Neural crest cell (in vitro differentiated cells): ENCODE results near the gene ZNF500. TPM values are rescaled to one million over a fixed set of nuclear protein-coding genes. Genes with fewer than 3 reads are reported as not detected.

Experiments
- DNase-seq: peaks from one replicate; pipeline ENCODE4 v3.0.0; 2021; ENCODE audit warnings: low read depth, mixed read lengths, low spot score
- H3K27ac Mint-ChIP-seq: one replicate; pipeline ENCODE4 v1.8.0; 2021; ENCODE audit warnings: mild to moderate bottlenecking, mixed read lengths; ENCODE audit not compliant: unreplicated experiment
- H3K27me3 Mint-ChIP-seq: 2 replicates; pipeline ENCODE4 v1.8.0; 2021; ENCODE audit warnings: low read depth, mild to moderate bottlenecking, mixed read lengths
- H3K36me3 Mint-ChIP-seq: 2 replicates; pipeline ENCODE4 v1.8.0; 2021; ENCODE audit warnings: low read depth, mild to moderate bottlenecking, mixed read lengths
- H3K4me1 Mint-ChIP-seq: 2 replicates; pipeline ENCODE4 v1.8.0; 2021; ENCODE audit warnings: mixed read lengths
- H3K4me3 Mint-ChIP-seq: one replicate; pipeline ENCODE4 v1.8.0; 2021; ENCODE audit warnings: mild to moderate bottlenecking, mixed read lengths
- H3K9me3 Mint-ChIP-seq: 2 replicates; pipeline ENCODE4 v1.8.0; 2021; ENCODE audit warnings: mixed read lengths
- total RNA-seq: library from RNA; stranded (reverse); gene quantifications from 2 replicates; pipeline ENCODE4 v1.2.1, GENCODE V29; 2021
- TF ChIP-seq, protein P1 (sequence below): fragments of 200-600 bp; sonication (generic); conservative IDR thresholded peaks from 2 replicates; pipeline ENCODE4 v1.5.0; 2021; ENCODE audit warnings: antibody characterized with exemption, mild to moderate bottlenecking

The ZNF500 gene
- total RNA-seq, 1 donor from 2014 or later = 21.1 TPM

DNA sequence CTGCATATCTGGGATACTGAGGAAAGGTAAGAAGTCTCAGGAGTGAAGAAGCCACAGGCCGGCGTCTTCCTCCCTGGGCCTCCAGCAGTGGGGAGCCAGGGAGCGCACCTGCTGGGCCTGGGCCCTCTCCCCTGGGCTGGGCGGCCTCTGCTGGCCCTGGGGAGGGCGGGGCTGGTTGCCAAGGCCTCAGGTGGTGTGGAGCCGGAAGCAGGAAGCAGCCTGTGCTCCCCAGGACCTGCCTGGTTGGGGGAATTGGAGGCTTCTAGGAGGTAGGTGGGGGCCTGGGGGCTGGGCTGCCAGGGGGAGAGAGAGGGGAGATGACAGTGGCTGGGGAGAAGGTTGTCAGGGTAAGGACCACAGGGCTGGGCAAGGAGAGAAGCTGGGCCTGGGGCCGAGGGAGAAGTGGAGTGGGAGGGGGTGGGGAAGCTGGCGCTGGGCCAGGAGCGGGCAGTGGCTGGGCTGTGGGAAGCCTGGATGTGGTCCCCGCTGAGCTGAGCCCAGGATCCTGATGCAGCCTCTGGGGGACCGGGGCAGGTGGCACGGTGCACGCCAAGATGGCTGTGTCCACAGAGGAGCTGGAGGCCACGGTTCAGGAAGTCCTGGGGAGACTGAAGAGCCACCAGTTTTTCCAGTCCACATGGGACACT is 28.3 kb upstream of the ZNF500 start, which contains the start of gene SMIM22:
TSS of gene SMIM22 (plus strand) at position 189 of the 647 bp plus-strand sequence. CDS start at position 555, 366 bp downstream.
- H3K9me3 Mint-ChIP-seq = no peaks in the 10 kb centered on the region
- no peaks in the 10 kb centered on the region for H3K27me3 Mint-ChIP-seq
- no peak for DNase-seq
- no peaks in the 10 kb centered on the region for H3K36me3 Mint-ChIP-seq
- H3K4me3 Mint-ChIP-seq = no peak within 1 kb of the TSS
- H3K4me1 Mint-ChIP-seq = no peaks in the 10 kb centered on the region
- TF ChIP-seq, protein P1, sequence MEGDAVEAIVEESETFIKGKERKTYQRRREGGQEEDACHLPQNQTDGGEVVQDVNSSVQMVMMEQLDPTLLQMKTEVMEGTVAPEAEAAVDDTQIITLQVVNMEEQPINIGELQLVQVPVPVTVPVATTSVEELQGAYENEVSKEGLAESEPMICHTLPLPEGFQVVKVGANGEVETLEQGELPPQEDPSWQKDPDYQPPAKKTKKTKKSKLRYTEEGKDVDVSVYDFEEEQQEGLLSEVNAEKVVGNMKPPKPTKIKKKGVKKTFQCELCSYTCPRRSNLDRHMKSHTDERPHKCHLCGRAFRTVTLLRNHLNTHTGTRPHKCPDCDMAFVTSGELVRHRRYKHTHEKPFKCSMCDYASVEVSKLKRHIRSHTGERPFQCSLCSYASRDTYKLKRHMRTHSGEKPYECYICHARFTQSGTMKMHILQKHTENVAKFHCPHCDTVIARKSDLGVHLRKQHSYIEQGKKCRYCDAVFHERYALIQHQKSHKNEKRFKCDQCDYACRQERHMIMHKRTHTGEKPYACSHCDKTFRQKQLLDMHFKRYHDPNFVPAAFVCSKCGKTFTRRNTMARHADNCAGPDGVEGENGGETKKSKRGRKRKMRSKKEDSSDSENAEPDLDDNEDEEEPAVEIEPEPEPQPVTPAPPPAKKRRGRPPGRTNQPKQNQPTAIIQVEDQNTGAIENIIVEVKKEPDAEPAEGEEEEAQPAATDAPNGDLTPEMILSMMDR = no peak
- no peak within 1 kb of the TSS for H3K27ac Mint-ChIP-seq

DNA sequence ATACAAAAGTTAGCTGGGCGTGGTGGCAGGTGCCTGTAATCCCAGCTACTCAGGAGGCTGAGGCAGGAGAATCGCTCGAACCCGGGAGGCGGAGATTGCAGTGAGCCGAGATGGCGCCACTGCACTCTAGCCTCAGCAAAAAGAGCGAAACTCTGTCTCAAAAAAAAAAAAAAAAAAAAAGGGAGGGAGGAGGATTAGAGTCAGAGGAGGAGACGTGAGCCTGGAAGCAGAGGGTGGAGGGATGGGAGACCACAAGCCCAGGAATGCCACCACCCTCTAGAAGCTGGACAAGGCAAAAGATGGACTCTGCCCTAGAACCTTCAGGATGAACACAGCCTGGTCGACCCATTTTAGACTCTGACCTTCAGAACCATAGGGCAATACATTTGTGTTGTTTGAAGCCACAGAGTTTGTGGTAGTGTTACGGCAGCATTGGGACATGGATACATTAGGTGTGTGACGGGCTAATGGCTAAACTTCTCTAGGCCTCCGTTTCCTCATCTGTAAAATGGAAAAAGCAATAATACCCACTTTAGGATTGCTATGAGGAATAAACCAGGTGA is 26.1 kb upstream of the ZNF500 start:
- Mint-ChIP-seq H3K4me1 (no peaks in the 10 kb centered on the region), H3K36me3 (no peaks in the 10 kb centered on the region), H3K27me3 (no peaks in the 10 kb centered on the region), H3K4me3 (no peak overlapping the region), H3K27ac (no peak overlapping the region), H3K9me3 (no peaks in the 10 kb centered on the region)
- DNase-seq = no peak
- TF ChIP-seq, protein P1 = no peak

DNA sequence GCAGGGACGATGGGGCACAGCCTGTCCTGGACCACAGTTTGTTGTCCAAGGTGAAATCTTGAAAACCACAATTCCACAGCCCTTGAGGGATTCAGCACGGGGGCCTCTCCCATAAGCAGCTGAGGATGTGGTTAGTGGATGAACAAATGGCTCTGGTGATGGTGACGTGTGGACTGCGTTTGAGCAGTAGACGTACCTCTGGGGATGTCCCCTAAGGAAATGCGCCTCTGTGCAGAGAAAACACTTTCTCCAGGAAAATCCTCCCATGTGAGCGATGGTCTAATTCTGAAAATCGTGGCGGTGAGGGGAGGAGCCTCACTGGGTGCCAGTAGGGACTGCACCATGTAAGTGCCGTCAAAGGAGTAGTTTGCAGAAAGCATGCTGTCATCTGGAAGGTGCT is 23.9 kb upstream of the ZNF500 start:
- no peaks in the 10 kb centered on the region for H3K9me3 Mint-ChIP-seq
- H3K27me3 Mint-ChIP-seq = no peaks in the 10 kb centered on the region
- no peaks in the 10 kb centered on the region for H3K4me1 Mint-ChIP-seq
- H3K36me3 Mint-ChIP-seq = no peaks in the 10 kb centered on the region
- DNase-seq = no peak
- H3K4me3 Mint-ChIP-seq = no peak overlapping the region
- H3K27ac Mint-ChIP-seq = peak overlapping the region; percentile 62
- TF ChIP-seq, protein P1 = no peak

DNA sequence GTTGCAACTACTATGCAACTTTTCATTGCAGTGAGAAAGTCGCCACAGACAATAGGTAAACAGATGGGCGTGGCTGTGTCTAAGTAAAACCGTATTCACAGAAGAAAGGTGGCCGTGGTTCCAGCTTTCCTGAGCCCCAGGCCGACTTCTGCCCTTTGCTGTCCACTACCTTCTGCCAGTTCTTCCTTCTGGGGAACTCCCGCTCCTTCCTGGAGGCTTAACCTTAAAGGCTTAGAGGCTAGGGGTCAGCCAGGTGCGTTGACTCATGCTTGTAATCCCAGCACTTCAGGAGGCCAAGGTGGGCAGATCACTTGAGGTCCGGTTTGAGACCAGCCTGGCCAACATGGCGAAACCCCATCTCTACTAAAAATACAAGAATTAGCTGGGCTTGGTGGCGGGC is 23.3 kb upstream of the ZNF500 start:
- TF ChIP-seq, protein P1 = no peak
- no peaks in the 10 kb centered on the region for H3K27me3 Mint-ChIP-seq
- H3K4me1 Mint-ChIP-seq = no peaks in the 10 kb centered on the region
- no peaks in the 10 kb centered on the region for H3K9me3 Mint-ChIP-seq
- no peak overlapping the region for H3K27ac Mint-ChIP-seq
- H3K36me3 Mint-ChIP-seq = no peaks in the 10 kb centered on the region
- no peak for DNase-seq
- H3K4me3 Mint-ChIP-seq = no peak overlapping the region

DNA sequence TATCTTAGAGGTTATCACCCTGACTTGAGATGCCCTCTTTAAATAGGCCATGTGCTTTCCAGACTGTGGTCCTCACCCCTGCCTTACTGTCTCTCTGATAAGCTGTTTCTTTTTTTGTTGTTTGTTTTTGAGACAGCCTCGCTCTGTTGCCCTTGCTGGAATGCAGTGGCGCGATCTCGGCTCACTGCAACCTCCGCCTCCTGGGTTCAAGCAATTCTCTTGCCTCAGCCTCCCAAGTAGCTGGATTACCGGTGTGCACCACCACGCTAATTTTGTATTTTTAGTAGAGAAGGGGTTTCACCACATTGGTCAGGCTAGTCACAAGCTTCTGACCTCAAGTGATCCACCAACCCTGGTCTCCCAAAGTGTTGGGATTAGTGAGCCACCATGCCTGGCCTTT is 21.9 kb upstream of the ZNF500 start:
- H3K9me3 Mint-ChIP-seq = no peaks in the 10 kb centered on the region
- TF ChIP-seq, protein P1 = no peak
- H3K36me3 Mint-ChIP-seq = no peaks in the 10 kb centered on the region
- H3K27me3 Mint-ChIP-seq = no peaks in the 10 kb centered on the region
- no peak for DNase-seq
- no peak overlapping the region for H3K27ac Mint-ChIP-seq
- no peaks in the 10 kb centered on the region for H3K4me1 Mint-ChIP-seq
- H3K4me3 Mint-ChIP-seq = no peak overlapping the region
